Neural progenitor cell (in vitro differentiated cells): ENCODE measurements around the gene CUBN. TPM values are rescaled to one million over a fixed set of nuclear protein-coding genes. Genes with fewer than 3 reads are reported as not detected.

ENCODE experiments used
- DNase-seq: peaks from one replicate; pipeline ENCODE4 v3.0.0-alpha.2; 2016; ENCODE audit warnings: low spot score
- H2AFZ ChIP-seq: fragments of 200-600 bp; sonication (generic); replicated peaks from 2 replicates; pipeline ENCODE4 v1.6.1; 2016; ENCODE audit warnings: antibody characterized with exemption
- H3F3A ChIP-seq: fragments of 200-600 bp; sonication (generic); 2 replicates; pipeline ENCODE4 v1.6.1; 2016; ENCODE audit warnings: antibody characterized with exemption, low read depth
- H3K27ac ChIP-seq: fragments of 200-600 bp; sonication (generic); 2 replicates; pipeline ENCODE4 v1.5.1; 2016; ENCODE audit warnings: mild to moderate bottlenecking
- H3K27me3 ChIP-seq: fragments of 200-600 bp; sonication (generic); 2 replicates; pipeline ENCODE4 v1.6.1; 2016; ENCODE audit warnings: mild to moderate bottlenecking, moderate library complexity
- H3K36me3 ChIP-seq: fragments of 200-600 bp; sonication (generic); 2 replicates; pipeline ENCODE4 v1.5.1; 2016
- H3K4me1 ChIP-seq: fragments of 200-600 bp; sonication (generic); 2 replicates; pipeline ENCODE4 v1.6.1; 2016; ENCODE audit warnings: mixed run types
- H3K4me2 ChIP-seq: fragments of 200-600 bp; sonication (generic); 2 replicates; pipeline ENCODE4 v1.6.1; 2016
- H3K4me3 ChIP-seq: fragments of 200-600 bp; sonication (generic); 2 replicates; pipeline ENCODE4 v1.5.1; 2016
- H3K79me2 ChIP-seq: fragments of 200-600 bp; sonication (generic); 2 replicates; pipeline ENCODE4 v1.6.1; 2016; ENCODE audit warnings: low read depth
- H3K9ac ChIP-seq: fragments of 200-600 bp; sonication (generic); 2 replicates; pipeline ENCODE4 v1.6.1; 2016
- H3K9me3 ChIP-seq: fragments of 200-600 bp; sonication (generic); 2 replicates; pipeline ENCODE4 v1.5.1; 2016; ENCODE audit warnings: low read depth
- H4K20me1 ChIP-seq: fragments of 200-600 bp; sonication (generic); 2 replicates; pipeline ENCODE4 v1.6.1; 2016; ENCODE audit warnings: low read depth
- H3K27ac Mint-ChIP-seq: 3 replicates; pipeline ENCODE4 v1.8.0; 2021; ENCODE audit warnings: mixed read lengths
- H3K27me3 Mint-ChIP-seq: 2 replicates; pipeline ENCODE4 v1.8.0; 2022; ENCODE audit warnings: low read depth, mild to moderate bottlenecking, inconsistent platforms, moderate library complexity, mixed read lengths; ENCODE audit not compliant: insufficient read depth
- H3K36me3 Mint-ChIP-seq: 3 replicates; pipeline ENCODE4 v1.8.0; 2021; ENCODE audit warnings: mixed read lengths
- H3K4me1 Mint-ChIP-seq: 3 replicates; pipeline ENCODE4 v1.8.0; 2021; ENCODE audit warnings: mixed read lengths
- H3K4me3 Mint-ChIP-seq: 3 replicates; pipeline ENCODE4 v1.8.0; 2021; ENCODE audit warnings: mild to moderate bottlenecking, moderate library complexity, mixed read lengths
- H3K9me3 Mint-ChIP-seq: 3 replicates; pipeline ENCODE4 v1.8.0; 2020; ENCODE audit warnings: mixed read lengths
- CTCF ChIP-seq: fragments of 200-600 bp; sonication (generic); IDR thresholded peaks from 2 replicates; pipeline ENCODE4 v1.5.1; 2017; ENCODE audit warnings: antibody characterized with exemption, mild to moderate bottlenecking
- EZH2 ChIP-seq: fragments of 200-600 bp; sonication (generic); IDR thresholded peaks from 2 replicates; pipeline ENCODE4 v1.6.1; 2017; ENCODE audit warnings: antibody characterized with exemption, mild to moderate bottlenecking, moderate library complexity
- EZH2phosphoT487 ChIP-seq: fragments of 200-600 bp; sonication (generic); IDR thresholded peaks from 2 replicates; pipeline ENCODE4 v1.6.1; 2017; ENCODE audit warnings: antibody characterized with exemption
- total RNA-seq: library from RNA; depleted of rRNA; stranded (reverse); fragments of >200 nt; gene quantifications from 2 replicates; pipeline ENCODE4 v1.2.3, GENCODE V29; 2015; ENCODE audit warnings: low replicate concordance

The CUBN gene
- total RNA-seq, 1 donor from 2014 or later: 2.2 TPM

GRCh38 chr10:17092986-17093803, 36.4 kb downstream of the CUBN start:
- no peak overlapping the region for H3K4me2 ChIP-seq
- TF ChIP-seq EZH2phosphoT487 (no peak), EZH2 (no peak), CTCF (no peak)
- H3F3A ChIP-seq: no peaks in the 10 kb centered on the region
- no peaks in the 10 kb centered on the region for H3K79me2 ChIP-seq
- peaks cover 3% of the 10 kb centered on the region for H3K9me3 ChIP-seq
- no peaks in the 10 kb centered on the region for H3K4me1 Mint-ChIP-seq
- no peaks in the 10 kb centered on the region for H3K27me3 Mint-ChIP-seq
- H2AFZ ChIP-seq: no peak overlapping the region
- H3K4me3 Mint-ChIP-seq: no peak overlapping the region
- no peaks in the 10 kb centered on the region for H4K20me1 ChIP-seq
- H3K9ac ChIP-seq: no peak overlapping the region
- H3K36me3 Mint-ChIP-seq: peaks cover 5% of the 10 kb centered on the region
- no peaks in the 10 kb centered on the region for H3K36me3 ChIP-seq
- H3K27ac ChIP-seq: no peak overlapping the region
- no peak for DNase-seq
- no peak overlapping the region for H3K27ac Mint-ChIP-seq
- H3K4me1 ChIP-seq: no peaks in the 10 kb centered on the region
- H3K9me3 Mint-ChIP-seq: peaks cover 27% of the 10 kb centered on the region
- no peaks in the 10 kb centered on the region for H3K27me3 ChIP-seq
- H3K4me3 ChIP-seq: no peak overlapping the region

- Histone ChIP-seq H3K4me1 (no peaks in the 10 kb centered on the region), H3F3A (no peaks in the 10 kb centered on the region), H3K27me3 (no peaks in the 10 kb centered on the region), H3K4me3 (no peak overlapping the region), H3K36me3 (no peaks in the 10 kb centered on the region), H3K27ac (no peak overlapping the region), H3K4me2 (no peak overlapping the region), H3K9me3 (peaks cover 3% of the 10 kb centered on the region), H3K79me2 (no peaks in the 10 kb centered on the region), H2AFZ (no peak overlapping the region), H4K20me1 (no peaks in the 10 kb centered on the region), H3K9ac (no peak overlapping the region)
- H3K9me3 Mint-ChIP-seq: peaks cover 27% of the 10 kb centered on the region
- no peak overlapping the region for H3K4me3 Mint-ChIP-seq
- H3K4me1 Mint-ChIP-seq: no peaks in the 10 kb centered on the region
- DNase-seq: no peak
- no peak overlapping the region for H3K27ac Mint-ChIP-seq
- H3K27me3 Mint-ChIP-seq: no peaks in the 10 kb centered on the region
- no peak for TF ChIP-seq EZH2
- TF ChIP-seq EZH2phosphoT487: no peak
- no peak for TF ChIP-seq CTCF
- H3K36me3 Mint-ChIP-seq: peaks cover 5% of the 10 kb centered on the region
Measured at GRCh38 chr10:17092216-17092944, 37.2 kb downstream of the CUBN start.

GRCh38 chr10:17088118-17088806, 41.3 kb downstream of the CUBN start:
- H3K36me3 Mint-ChIP-seq: no peaks in the 10 kb centered on the region
- H4K20me1 ChIP-seq: no peaks in the 10 kb centered on the region
- no peak for DNase-seq
- no peak overlapping the region for H3K4me2 ChIP-seq
- H2AFZ ChIP-seq: no peak overlapping the region
- no peaks in the 10 kb centered on the region for H3K27me3 Mint-ChIP-seq
- H3K27me3 ChIP-seq: no peaks in the 10 kb centered on the region
- H3K9me3 Mint-ChIP-seq: peaks cover 6% of the 10 kb centered on the region
- H3K4me1 ChIP-seq: no peaks in the 10 kb centered on the region
- TF ChIP-seq EZH2: no peak
- no peak for TF ChIP-seq EZH2phosphoT487
- TF ChIP-seq CTCF: no peak
- no peak overlapping the region for H3K27ac ChIP-seq
- no peak overlapping the region for H3K4me3 Mint-ChIP-seq
- peaks cover 3% of the 10 kb centered on the region for H3K4me1 Mint-ChIP-seq
- no peaks in the 10 kb centered on the region for H3K9me3 ChIP-seq
- no peak overlapping the region for H3K4me3 ChIP-seq
- no peaks in the 10 kb centered on the region for H3K79me2 ChIP-seq
- no peak overlapping the region for H3K27ac Mint-ChIP-seq
- H3K9ac ChIP-seq: no peak overlapping the region
- H3K36me3 ChIP-seq: no peaks in the 10 kb centered on the region
- no peaks in the 10 kb centered on the region for H3F3A ChIP-seq
